ENCODE results near the gene YY1. TPM values are rescaled to one million over a fixed set of nuclear protein-coding genes. Genes with fewer than 3 reads are reported as not detected.
"Not testable (repeated sequence)": the region's sequence is repeated elsewhere in the genome, so short reads cannot be mapped to it uniquely, and the experiment has no call there.

YY1 gene
- total and polyA plus RNA-seq, 7 experiments from 2014 or later = 15.2 to 99.7 (median 72.1) TPM

GRCh38 chr14:100225169-100225568 lies 13.8 kb upstream of the YY1 start:
- POLR2A ChIA-PET = interaction anchor here (1.3 to 11.2 kb wide), 8 partner anchors 9 to 159 kb away, joined by 3 to 232 read pairs (median 20); partner anchors contain the start of genes EVL and YY1
- intact Hi-C loops (cut with micrococcal nuclease) = loop anchor here in 1 of 2 donors (10.0 kb wide), 1 partner anchor 620 kb away; the partner anchor contains the start of gene CCDC85C

GRCh38 chr14:100230361-100230760 lies 8.6 kb upstream of the YY1 start:
- peaks cover 6 to 10% (median 7%) of the 10 kb centered on the region in 5 donors for H3K36me3 Mint-ChIP-seq
- intact Hi-C loops (cut with micrococcal nuclease) = no loop called here
- Histone ChIP-seq H3K4me1 (ENCODE audit: control insufficient read depth in 2 of 2, insufficient read depth in 2 of 2, low read length in 2 of 2) (peaks cover 0 to 22% of the 10 kb centered on the region in 2 donors), H3K36me3 (ENCODE audit: control insufficient read depth in 2 of 3, insufficient read depth in 3 of 3, low read length in 3 of 3) (no peaks in the 10 kb centered on the region), H3K9me3 (ENCODE audit: control insufficient read depth in 2 of 3, low read length in 3 of 3) (no peaks in the 10 kb centered on the region), H3K27ac (ENCODE audit: low read depth, low read length) (no peak overlapping the region), H3K4me3 (ENCODE audit: low read length) (no peak overlapping the region), H3K27me3 (ENCODE audit: control insufficient read depth in 2 of 2, insufficient read depth in 2 of 2, low read length in 2 of 2) (no peaks in the 10 kb centered on the region)
- H3K27me3 Mint-ChIP-seq = no peaks in the 10 kb centered on the region
- H3K4me3 Mint-ChIP-seq = peak overlapping the region in 1 of 10 donors; percentile 54
- peaks cover 21 to 71% (median 57%) of the 10 kb centered on the region in 7 donors for H3K4me1 Mint-ChIP-seq
- DNase-seq (no peak), ATAC-seq (no peak)
- ChIA-PET CTCF (interaction anchor here (1.3 kb wide), 1 partner anchor 16 kb away, joined by 3 read pairs; no protein-coding TSS in a partner anchor), POLR2A (interaction anchor here (8.4 to 11.2 kb wide), 2 partner anchors 8 to 17 kb away, joined by 166 to 232 read pairs; no protein-coding TSS in a partner anchor)
- no peaks in the 10 kb centered on the region for H3K9me3 Mint-ChIP-seq
- H3K27ac Mint-ChIP-seq = peak overlapping the region in 6 of 9 donors; percentile 16 to 84 (median 53)

More at GRCh38 chr14:100225169-100225568, 13.8 kb upstream of the YY1 start:
- H3K4me3 ChIP-seq (ENCODE audit: low read length) = peak overlapping the region; percentile 88
- CTCF ChIA-PET = interaction anchor here (0.6 to 5.3 kb wide), 7 partner anchors 10 to 154 kb away, joined by 3 to 65 read pairs (median 33); no protein-coding TSS in a partner anchor
- Mint-ChIP-seq H3K36me3 (peaks cover 2 to 6% (median 3%) of the 10 kb centered on the region in 5 donors), H3K4me1 (peaks cover 5 to 36% (median 28%) of the 10 kb centered on the region in 7 donors), H3K4me3 (peak overlapping the region in 6 of 10 donors; percentile 16 to 56 (median 45)), H3K9me3 (no peaks in the 10 kb centered on the region), H3K27me3 (no peaks in the 10 kb centered on the region), H3K27ac (peak overlapping the region in 6 of 9 donors; percentile 6 to 89 (median 46))
- H3K27me3 ChIP-seq (ENCODE audit: control insufficient read depth in 2 of 2, insufficient read depth in 2 of 2, low read length in 2 of 2) = no peaks in the 10 kb centered on the region
- H3K36me3 ChIP-seq (ENCODE audit: control insufficient read depth in 2 of 3, insufficient read depth in 3 of 3, low read length in 3 of 3) = no peaks in the 10 kb centered on the region
- H3K27ac ChIP-seq (ENCODE audit: low read depth, low read length) = peak overlapping the region; percentile 77
- no peak for DNase-seq
- H3K9me3 ChIP-seq (ENCODE audit: control insufficient read depth in 2 of 3, low read length in 3 of 3) = no peaks in the 10 kb centered on the region
- peaks cover 31 to 36% of the 10 kb centered on the region in 2 donors for H3K4me1 ChIP-seq (ENCODE audit: control insufficient read depth in 2 of 2, insufficient read depth in 2 of 2, low read length in 2 of 2)
- no peak for ATAC-seq

- Histone ChIP-seq H3K27ac (ENCODE audit: low read depth, low read length) (peak overlapping the region; percentile 59), H3K9me3 (ENCODE audit: control insufficient read depth in 2 of 3, low read length in 3 of 3) (no peaks in the 10 kb centered on the region), H3K4me3 (ENCODE audit: low read length) (no peak overlapping the region), H3K36me3 (ENCODE audit: control insufficient read depth in 2 of 3, insufficient read depth in 3 of 3, low read length in 3 of 3) (peaks cover 0 to 5% (median 0%) of the 10 kb centered on the region in 3 experiments), H3K27me3 (ENCODE audit: control insufficient read depth in 2 of 2, insufficient read depth in 2 of 2, low read length in 2 of 2) (no peaks in the 10 kb centered on the region), H3K4me1 (ENCODE audit: control insufficient read depth in 2 of 2, insufficient read depth in 2 of 2, low read length in 2 of 2) (peaks cover 18 to 25% of the 10 kb centered on the region in 2 donors)
- H3K27ac Mint-ChIP-seq = peak overlapping the region; percentile 44 to 99 (median 87)
- intact Hi-C loops (cut with micrococcal nuclease) = loop anchor here in 1 of 2 donors (1.0 kb wide), 1 partner anchor 20 kb away; no protein-coding TSS in a partner anchor
- H3K4me1 Mint-ChIP-seq = peaks cover 38 to 71% (median 62%) of the 10 kb centered on the region in 7 donors
- CTCF ChIA-PET = interaction anchor here (2.2 to 5.7 kb wide), 2 partner anchors 12 to 41 kb away, joined by 11 to 65 read pairs; no protein-coding TSS in a partner anchor
- H3K9me3 Mint-ChIP-seq = peaks cover 0 to 3% (median 0%) of the 10 kb centered on the region in 11 donors
- ATAC-seq (no peak), DNase-seq (peak in 7 of 9 donors; percentile 29 to 69 (median 54))
- POLR2A ChIA-PET = interaction anchor here (0.7 to 8.4 kb wide), 3 partner anchors 12 to 39 kb away, joined by 3 to 232 read pairs (median 78); no protein-coding TSS in a partner anchor
- H3K36me3 Mint-ChIP-seq = peaks cover 6 to 18% (median 6%) of the 10 kb centered on the region in 5 donors
- H3K27me3 Mint-ChIP-seq = peaks cover 0 to 2% (median 0%) of the 10 kb centered on the region in 5 donors
- H3K4me3 Mint-ChIP-seq = peak overlapping the region; percentile 13 to 98 (median 44)
These were observed 4.4 kb upstream of the YY1 start for GRCh38 chr14:100234511-100234910.

GRCh38 chr14:100236271-100236818 lies 2.6 kb upstream of the YY1 start:
- peak overlapping the region; percentile 66 for H3K4me3 ChIP-seq (ENCODE audit: low read length)
- H3K4me1 Mint-ChIP-seq = peaks cover 41 to 66% (median 59%) of the 10 kb centered on the region in 7 donors
- not testable (repeated sequence) for ATAC-seq; H3K9me3 Mint-ChIP-seq; H3K27me3 ChIP-seq (ENCODE audit: control insufficient read depth in 2 of 2, insufficient read depth in 2 of 2, low read length in 2 of 2); H3K36me3 ChIP-seq (ENCODE audit: control insufficient read depth in 2 of 3, insufficient read depth in 3 of 3, low read length in 3 of 3); DNase-seq; H3K27me3 Mint-ChIP-seq; H3K9me3 ChIP-seq (ENCODE audit: control insufficient read depth in 2 of 3, low read length in 3 of 3)
- CTCF ChIA-PET = interaction anchor here (0.8 to 5.7 kb wide), 2 partner anchors 14 to 42 kb away, joined by 4 to 65 read pairs; no protein-coding TSS in a partner anchor
- H3K4me1 ChIP-seq (ENCODE audit: control insufficient read depth in 2 of 2, insufficient read depth in 2 of 2, low read length in 2 of 2) = peaks cover 21 to 29% of the 10 kb centered on the region in 2 donors
- H3K27ac Mint-ChIP-seq = peak overlapping the region; percentile 86 to 99 (median 94)
- peak overlapping the region; percentile 81 to 100 (median 95) for H3K4me3 Mint-ChIP-seq
- POLR2A ChIA-PET = interaction anchor here (0.7 to 8.4 kb wide), 4 partner anchors 14 to 164 kb away, joined by 3 to 232 read pairs (median 40); no protein-coding TSS in a partner anchor
- peak overlapping the region; percentile 98 for H3K27ac ChIP-seq (ENCODE audit: low read depth, low read length)
- H3K36me3 Mint-ChIP-seq = peaks cover 0 to 20% (median 0%) of the 10 kb centered on the region in 5 donors
- intact Hi-C loops (cut with micrococcal nuclease) = loop anchor here in 1 of 2 donors (5.0 kb wide), 1 partner anchor 1576 kb away; no protein-coding TSS in a partner anchor

- H3K27me3 Mint-ChIP-seq = peaks cover 0 to 2% (median 0%) of the 10 kb centered on the region in 5 donors
- H3K4me1 Mint-ChIP-seq = peaks cover 42 to 67% (median 60%) of the 10 kb centered on the region in 7 donors
- ChIA-PET POLR2A (interaction anchor here (0.7 to 8.4 kb wide), 4 partner anchors 14 to 164 kb away, joined by 3 to 232 read pairs (median 40); no protein-coding TSS in a partner anchor), CTCF (interaction anchor here (0.8 to 5.7 kb wide), 2 partner anchors 14 to 43 kb away, joined by 4 to 65 read pairs; no protein-coding TSS in a partner anchor)
- ATAC-seq (no peak), DNase-seq (no peak)
- Histone ChIP-seq H3K27ac (ENCODE audit: low read depth, low read length) (peak overlapping the region; percentile 98), H3K27me3 (ENCODE audit: control insufficient read depth in 2 of 2, insufficient read depth in 2 of 2, low read length in 2 of 2) (no peaks in the 10 kb centered on the region), H3K4me1 (ENCODE audit: control insufficient read depth in 2 of 2, insufficient read depth in 2 of 2, low read length in 2 of 2) (peaks cover 24 to 35% of the 10 kb centered on the region in 2 donors), H3K4me3 (ENCODE audit: low read length) (peak overlapping the region; percentile 66), H3K9me3 (ENCODE audit: control insufficient read depth in 2 of 3, low read length in 3 of 3) (no peaks in the 10 kb centered on the region), H3K36me3 (ENCODE audit: control insufficient read depth in 2 of 3, insufficient read depth in 3 of 3, low read length in 3 of 3) (peaks cover 0 to 6% (median 0%) of the 10 kb centered on the region in 3 experiments)
- H3K9me3 Mint-ChIP-seq = peaks cover 0 to 3% (median 0%) of the 10 kb centered on the region in 11 donors
- intact Hi-C loops (cut with micrococcal nuclease) = loop anchor here (1.0 to 5.0 kb wide), 2 partner anchors 13 to 1575 kb away; no protein-coding TSS in a partner anchor
- peak overlapping the region; percentile 81 to 100 (median 95) for H3K4me3 Mint-ChIP-seq
- H3K36me3 Mint-ChIP-seq = peaks cover 0 to 19% (median under 1%) of the 10 kb centered on the region in 5 donors
- H3K27ac Mint-ChIP-seq = peak overlapping the region; percentile 86 to 99 (median 94)
These were observed 2.1 kb upstream of the YY1 start for GRCh38 chr14:100236881-100237280.
